Glomerular visceral epithelial cell (primary cell): ENCODE measurements around the gene CTIF.

Source experiments
- DNase-seq: peaks from one replicate; pipeline ENCODE4 v3.0.0-alpha.2; 2016; ENCODE audit errors: extremely low spot score

Gene CTIF

GRCh38 chr18:48817021-48817461 lies 278.2 kb downstream of the CTIF start:
- DNase-seq: no peak

DNA sequence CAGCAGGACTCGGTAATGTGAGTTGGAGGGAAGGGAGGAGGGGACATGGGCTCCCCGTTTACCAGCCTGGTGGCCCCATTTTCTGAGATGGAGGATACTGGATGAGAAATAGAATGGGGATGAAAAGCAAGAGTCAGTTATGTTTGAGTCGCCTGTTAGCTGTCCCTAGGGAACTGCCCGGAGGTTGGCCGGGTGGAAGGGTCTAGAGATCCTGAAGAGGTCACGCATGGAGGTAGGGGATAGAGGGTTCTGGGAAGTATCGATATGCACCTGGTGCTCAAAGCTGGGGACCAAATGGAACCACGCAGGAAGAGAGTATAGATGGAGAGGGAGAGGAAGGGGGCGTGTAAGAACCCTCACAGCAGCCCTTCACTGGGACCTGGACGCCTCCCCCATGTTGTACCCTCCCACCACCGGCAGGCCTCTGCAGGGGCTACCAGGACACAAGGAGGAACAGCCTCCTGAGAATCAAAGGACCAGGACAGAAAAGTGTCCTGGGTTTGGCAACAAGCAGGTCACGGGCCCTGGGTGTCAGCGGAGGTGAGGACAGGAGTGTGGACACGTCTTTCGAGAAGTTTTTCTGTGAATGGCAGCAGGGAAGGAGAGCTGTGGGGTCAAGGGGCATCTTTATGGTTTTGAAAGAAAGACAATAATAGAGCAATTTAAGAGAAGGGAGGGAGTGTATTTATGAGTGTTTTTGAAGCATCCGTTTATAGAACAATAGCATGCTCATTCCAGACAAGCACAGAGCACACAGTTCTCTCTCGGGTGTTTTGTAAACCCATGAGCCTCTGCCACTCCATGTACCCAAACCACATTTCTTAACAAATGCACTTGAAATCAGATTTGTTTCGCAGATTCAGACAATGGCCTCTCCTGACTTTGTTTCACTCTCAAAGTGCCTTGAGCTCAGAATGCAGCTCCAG lies 279.8 kb downstream of the CTIF start:
- DNase-seq: no peak

GRCh38 chr18:48819276-48819675 lies 280.4 kb downstream of the CTIF start:
- DNase-seq: no peak

DNA sequence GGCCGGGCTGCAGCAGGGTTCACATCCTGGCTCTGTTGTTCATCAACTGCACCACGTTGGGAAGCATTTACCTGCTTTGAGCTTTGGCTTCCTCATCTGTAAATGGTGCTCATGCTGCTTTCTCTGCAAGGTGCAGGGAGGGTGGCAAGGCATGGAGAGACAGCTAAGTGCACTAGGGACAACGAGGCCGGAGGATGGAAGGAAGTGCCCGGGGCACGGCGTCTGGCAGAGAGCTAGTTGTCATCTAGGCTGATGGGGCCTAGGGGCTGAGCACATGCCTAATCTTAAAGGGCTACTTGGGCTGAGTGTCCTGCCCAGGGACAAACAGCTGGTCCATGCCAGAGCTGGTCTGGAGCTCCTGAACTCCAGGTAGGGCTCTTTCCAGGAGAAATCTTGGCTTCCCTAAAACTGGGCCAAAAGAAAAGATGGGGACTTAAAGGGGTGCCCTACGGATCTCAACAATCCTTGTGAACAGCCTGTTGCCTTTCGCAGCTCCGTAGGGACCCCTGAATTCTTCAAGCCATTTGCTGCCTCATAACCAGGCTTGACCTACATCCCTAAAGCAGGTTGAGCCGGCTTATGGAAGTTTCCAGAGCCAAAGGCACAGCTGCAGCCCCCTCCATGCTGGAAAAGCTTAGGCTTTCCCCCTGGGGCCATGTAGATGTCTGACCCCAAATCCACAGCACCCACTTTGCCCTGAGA lies 281.1 kb downstream of the CTIF start:
- no peak for DNase-seq

DNA sequence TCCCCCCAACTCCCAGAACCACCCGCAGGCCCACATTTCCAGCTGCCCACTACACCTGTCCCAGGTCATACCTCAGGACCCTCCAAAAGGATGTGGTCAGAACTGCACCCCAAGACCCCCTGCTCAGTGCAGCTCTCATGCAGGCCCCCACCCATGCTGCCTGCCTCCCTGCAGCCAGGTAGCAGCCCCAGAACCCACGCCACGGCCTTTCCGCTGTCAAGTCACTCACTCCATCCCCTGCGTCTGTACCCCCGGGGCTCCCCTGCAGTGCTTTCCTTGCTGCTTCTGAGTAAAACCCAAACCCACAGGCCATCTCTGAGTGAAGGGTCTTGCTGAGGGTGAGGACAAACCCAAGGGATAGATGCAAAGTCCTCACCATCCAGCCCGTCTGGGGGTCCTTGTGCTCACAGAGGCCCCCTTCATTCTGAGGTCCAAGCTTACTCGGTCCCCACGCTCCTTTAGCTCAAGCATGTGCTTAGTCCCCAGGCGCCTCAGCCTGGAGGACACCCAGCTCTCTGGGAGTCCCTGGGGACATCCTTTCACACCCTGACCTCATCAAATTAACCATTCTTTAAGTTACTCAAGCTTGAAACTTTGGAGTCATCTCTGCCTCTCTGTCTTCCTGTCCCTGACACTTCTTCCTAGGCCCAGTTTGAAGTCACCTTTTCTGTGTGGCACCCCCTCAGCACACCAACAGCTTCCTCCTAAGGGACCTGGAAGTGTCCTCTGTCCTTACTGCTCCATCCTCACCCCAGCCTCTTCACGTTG lies 281.8 kb downstream of the CTIF start:
- no peak for DNase-seq

GRCh38 chr18:48821251-48821590 lies 282.4 kb downstream of the CTIF start:
- no peak for DNase-seq

- no peak for DNase-seq
Measured at GRCh38 chr18:48821845-48822244, 283.0 kb downstream of the CTIF start.

- DNase-seq: no peak
Measured at GRCh38 chr18:48824231-48824970, 285.6 kb downstream of the CTIF start.

- no peak for DNase-seq
Measured at GRCh38 chr18:48825101-48825745, 286.4 kb downstream of the CTIF start.

- DNase-seq: no peak
Measured at GRCh38 chr18:48826271-48826670, 287.4 kb downstream of the CTIF start.

- no peak for DNase-seq
Measured at GRCh38 chr18:48826806-48827205, 288.0 kb downstream of the CTIF start.

DNA sequence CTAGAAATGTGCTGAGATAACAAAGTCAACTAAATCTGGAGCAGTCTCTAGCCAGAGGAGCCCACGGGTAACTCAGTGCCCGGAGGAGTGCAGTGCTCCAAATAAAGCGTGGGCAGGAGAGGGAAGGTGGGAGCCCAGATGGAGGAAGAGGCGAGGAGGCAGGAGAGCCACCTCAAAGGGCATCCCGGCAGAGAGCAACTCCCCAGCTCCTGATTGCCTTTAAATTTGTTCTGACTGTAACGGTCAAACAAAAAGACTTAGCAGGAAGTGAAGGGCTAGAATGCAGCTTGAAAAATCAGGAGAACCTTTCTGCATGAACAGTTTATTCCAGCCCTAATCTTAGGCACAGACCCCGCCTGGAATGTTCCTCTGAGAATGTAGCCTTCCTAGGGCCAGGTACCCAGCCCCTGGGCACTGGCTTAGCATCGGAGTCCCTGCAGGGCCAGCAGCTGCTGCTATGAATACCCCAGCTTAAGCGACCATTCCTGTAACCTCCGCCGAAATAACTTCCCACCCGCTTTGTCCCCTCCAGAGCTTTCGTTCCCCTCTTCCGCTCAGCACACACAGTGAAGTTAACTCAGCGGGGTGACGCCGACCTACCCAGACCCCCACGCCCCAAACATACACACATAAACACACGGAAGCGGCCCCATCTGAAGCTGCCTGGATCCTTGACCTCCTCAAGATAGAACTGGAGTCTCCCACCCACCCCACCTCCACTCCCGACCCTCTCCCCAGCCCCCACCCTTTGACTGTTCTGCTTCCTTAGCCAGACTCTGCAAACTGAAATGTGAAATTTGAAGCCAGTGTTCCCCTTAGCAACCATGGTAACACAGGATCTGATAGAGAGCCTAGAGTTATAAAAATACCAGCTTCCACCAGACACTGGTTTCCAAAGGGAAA lies 288.7 kb downstream of the CTIF start:
- DNase-seq: no peak

DNA sequence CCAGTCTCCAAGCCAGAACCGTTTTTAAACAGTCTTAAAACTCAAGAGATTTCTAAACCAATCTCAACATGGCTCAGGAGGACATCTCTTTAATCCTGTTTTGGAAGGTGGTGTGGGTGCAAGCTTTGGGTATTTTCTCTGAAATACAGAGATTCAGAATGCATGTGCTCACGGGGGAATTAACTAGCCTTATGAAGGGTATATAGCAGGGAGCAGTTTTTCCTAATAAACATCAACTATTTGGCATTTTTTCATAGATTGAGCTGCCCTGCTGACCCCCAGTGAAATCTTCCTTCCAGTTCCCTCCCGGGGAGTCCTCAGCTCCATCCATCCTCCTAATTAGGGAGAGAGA lies 289.3 kb downstream of the CTIF start:
- DNase-seq: no peak

GRCh38 chr18:48828691-48829442 lies 290.0 kb downstream of the CTIF start:
- DNase-seq: no peak

- DNase-seq: no peak
Measured at GRCh38 chr18:48829443-48830149, 290.8 kb downstream of the CTIF start.

- DNase-seq: no peak
Measured at GRCh38 chr18:48831113-48831759, 292.4 kb downstream of the CTIF start.

GRCh38 chr18:48831802-48832201 lies 293.0 kb downstream of the CTIF start:
- no peak for DNase-seq
